HG02610 (cell line): ENCODE measurements around the gene ENPP3.

Experiments used
- ATAC-seq: cut with Tn5 transposase; IDR thresholded peaks from one replicate; pipeline ENCODE4 v1.9.1; 2021; ENCODE audit warnings: mild to moderate bottlenecking, moderate library complexity; ENCODE audit not compliant: unreplicated experiment

Gene ENPP3

GRCh38 chr6:131763749-131764148, 126.6 kb downstream of the ENPP3 start:
- no peak for ATAC-seq

DNA sequence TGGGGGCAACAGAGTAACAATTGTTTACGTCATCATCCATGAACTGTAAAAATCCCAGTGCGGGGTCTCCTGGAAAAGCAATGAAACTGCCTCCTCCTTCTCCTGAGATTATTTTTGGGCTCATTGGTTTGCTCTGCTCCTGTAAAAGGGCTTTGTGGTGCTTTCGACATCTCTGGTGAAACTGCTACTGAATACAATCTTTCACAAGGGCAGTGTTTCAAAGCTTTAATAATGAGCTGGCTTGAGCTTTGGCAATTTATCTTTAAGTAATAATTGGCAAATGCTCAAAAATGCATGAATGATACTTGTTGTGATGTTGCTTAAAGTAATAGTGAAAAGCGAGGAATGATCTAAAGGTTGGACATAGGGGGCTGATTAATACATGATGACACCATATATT, 127.2 kb downstream of the ENPP3 start:
- no peak for ATAC-seq

GRCh38 chr6:131765081-131765803, 128.1 kb downstream of the ENPP3 start:
- no peak for ATAC-seq

- no peak for ATAC-seq
These were observed 128.7 kb downstream of the ENPP3 start for GRCh38 chr6:131765804-131766135.

DNA sequence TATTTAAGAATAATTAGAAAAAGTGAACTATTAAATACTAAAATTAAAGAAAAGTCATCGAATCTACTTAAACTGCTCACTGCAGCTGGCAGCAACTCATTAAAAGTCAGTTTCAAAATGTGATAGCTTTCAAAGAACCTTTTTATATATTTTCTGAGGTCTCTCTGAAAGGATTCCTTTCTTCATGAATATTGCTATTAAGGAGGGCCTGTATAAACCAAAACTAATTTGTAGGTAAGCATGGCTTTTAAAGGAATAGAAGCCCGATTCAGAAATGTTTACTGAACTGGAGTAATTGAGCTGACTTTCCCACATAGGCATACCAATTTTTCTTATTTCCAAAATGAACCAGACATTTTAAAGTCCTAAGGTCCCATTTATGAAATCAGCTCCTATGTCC, 129.5 kb downstream of the ENPP3 start:
- no peak for ATAC-seq

- no peak for ATAC-seq
These were observed 131.9 kb downstream of the ENPP3 start for GRCh38 chr6:131768964-131769363.

DNA sequence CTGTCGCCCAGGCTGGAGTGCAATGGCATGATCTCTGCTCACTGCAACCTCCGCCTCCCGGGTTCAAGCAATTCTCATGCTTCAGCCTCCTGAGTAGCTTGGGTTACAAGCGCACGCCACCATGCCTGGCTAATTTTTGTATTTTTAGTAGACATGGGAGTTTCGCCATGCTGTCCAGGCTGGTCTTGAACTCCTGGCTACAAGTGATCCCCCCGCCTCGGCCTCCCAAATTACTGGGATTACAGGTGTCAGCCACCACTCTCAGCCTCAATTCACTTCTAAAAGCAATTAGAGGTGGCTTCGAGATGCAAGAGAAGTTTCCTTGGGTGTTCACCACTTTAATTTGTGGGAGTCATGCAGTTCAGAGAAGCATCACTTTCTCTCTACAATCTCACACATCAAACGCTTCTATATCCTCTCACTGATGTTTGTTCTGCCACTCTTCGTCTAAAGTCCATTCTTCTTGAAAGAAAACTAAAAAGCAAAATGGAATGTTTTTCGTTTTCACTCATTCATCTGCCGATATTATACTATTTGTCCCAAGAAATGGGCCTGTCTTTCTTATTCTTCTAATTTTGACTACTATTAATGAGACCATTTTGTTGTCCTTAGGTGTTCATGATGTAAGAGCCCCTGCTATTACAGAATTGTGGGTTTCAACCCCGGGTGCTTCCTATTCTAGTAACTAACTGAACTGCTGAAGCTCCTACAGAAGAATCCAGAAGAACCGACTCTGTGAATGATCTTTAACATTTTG, 132.5 kb downstream of the ENPP3 start:
- ATAC-seq, result no peak

DNA sequence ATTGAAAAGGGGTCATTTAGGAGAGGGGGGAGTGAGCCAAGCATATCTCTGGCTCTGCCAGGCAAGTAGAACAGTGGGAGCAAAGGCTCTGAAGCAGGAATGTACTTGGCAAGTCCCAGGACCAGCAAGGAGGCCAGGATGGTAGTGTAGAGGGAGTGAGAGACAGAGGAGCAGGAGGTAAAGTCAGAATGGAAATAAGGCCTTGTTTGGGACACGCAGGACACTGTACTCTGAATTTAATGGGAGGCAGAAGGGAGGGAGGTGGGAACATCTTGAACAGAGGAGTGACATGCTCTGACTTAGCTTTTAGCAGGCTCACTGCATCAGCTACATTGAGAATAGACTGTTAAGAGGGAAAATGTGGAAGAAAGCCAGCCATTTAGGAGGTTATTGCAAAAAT, 133.7 kb downstream of the ENPP3 start:
- no peak for ATAC-seq

DNA sequence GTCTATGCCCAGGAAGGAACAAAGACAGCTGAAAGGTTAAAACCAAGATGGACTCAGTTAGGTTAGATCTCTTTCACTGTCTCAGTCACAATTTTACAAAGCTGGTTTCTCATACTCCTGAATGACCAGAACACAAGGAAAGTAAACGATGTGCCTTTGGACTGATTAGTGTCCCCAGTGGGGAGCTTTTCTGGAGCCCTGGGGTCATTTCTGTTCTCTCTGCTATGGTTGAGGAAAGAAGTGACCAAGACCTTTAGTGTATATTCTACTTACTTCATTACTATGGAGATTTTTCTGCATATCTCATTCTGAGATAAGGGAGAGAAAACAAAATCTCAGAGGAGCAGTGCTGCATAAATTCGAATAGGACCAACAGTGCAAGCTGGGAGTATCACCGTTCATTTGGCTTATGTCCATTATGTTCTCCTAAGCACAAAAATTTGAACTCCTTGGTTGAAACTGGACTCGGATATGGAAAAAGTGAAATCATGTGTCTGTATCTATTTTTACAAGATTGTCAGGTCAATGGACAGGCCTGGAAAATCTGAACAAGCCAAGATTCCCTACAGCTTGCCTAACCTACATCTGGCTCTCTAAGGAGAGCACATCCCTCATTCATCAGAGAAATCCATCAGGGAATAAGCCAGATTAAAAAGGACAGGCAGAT, 136.3 kb downstream of the ENPP3 start:
- no peak for ATAC-seq

DNA sequence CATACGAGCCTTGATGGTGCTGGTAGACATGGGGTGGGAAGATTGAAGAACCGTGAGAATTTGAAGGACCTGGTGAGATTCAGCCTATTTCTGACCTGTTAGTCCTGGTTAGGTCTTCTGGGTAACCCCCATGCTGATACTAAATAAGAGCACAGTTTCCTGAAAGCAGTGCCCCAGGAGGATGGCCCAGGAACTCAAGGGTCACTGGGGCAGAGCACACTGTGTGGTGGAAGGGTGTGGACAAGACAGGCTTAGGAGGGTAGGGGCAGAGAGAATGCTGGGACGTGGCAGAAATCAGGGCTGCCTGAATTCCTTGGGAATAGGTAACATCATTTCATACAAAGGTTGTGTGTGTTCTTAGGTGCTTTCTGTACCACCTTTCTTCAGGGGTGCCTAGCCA, 138.8 kb downstream of the ENPP3 start:
- no peak for ATAC-seq

DNA sequence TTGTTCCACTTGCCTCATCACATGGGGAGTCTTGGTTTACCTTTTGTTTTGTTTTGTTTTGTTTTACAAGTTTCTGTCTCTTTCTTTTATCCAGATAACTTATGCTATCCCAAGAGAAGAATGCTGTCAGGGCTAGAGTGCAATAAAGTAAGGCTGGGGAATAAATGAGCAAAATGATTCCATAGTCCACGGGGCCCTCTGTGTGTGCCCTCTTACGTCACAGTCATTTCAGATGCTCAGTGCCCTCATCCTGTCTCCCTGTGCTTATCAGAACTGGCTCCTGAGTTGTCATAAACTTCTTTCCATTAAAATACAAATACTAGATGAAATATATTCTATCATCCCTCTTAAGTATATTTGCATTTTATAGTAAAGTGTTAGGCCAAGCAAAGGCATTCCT, 139.9 kb downstream of the ENPP3 start:
- no peak for ATAC-seq

DNA sequence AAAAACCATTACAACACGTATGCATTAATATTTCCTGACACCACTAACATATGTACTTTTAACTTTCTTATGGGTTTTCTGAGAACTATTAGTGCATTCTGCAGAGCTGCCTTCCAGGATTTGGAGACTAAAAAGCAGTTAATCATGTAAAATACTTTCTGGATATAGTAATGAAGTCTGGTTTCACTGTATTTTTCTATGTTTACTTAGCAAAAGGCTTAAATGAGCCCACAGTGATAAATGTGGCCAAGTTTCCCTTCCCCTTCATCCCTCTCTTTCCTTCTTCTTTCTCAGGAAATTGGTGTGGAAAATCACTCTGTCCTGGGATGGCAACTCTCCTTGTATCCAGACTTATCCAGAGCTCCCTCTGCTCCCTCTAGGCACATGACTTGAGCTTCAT, 141.1 kb downstream of the ENPP3 start:
- no peak for ATAC-seq

GRCh38 chr6:131779304-131779703, 142.2 kb downstream of the ENPP3 start:
- no peak for ATAC-seq

- no peak for ATAC-seq
These were observed 143.5 kb downstream of the ENPP3 start for GRCh38 chr6:131780600-131780999.

- no peak for ATAC-seq
These were observed 144.6 kb downstream of the ENPP3 start for GRCh38 chr6:131781687-131782086.

- no peak for ATAC-seq
These were observed 145.7 kb downstream of the ENPP3 start for GRCh38 chr6:131782764-131783163.

GRCh38 chr6:131784561-131784960, 147.5 kb downstream of the ENPP3 start:
- ATAC-seq, result no peak

DNA sequence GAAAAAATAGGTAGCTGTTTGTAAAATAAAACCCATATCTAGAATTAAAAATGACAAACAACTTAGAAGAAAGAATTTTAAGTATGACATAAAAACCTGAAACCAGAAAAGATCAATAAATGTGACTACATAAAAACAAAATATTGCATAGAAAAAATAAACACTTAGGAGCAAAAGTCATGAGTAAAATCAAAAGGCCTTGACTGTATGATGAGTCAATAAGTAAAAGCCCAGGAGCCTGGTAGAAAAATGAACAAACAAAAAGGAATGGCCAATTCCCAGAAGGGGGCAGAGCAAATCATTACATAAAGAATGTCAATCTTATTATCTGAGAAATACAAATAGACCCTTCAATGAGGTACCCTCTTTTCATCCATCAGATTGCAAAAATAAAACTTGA, 150.0 kb downstream of the ENPP3 start:
- ATAC-seq, result no peak

GRCh38 chr6:131787766-131788712, 150.9 kb downstream of the ENPP3 start:
- no peak for ATAC-seq

GRCh38 chr6:131789219-131789618, 152.1 kb downstream of the ENPP3 start:
- ATAC-seq, result no peak

- no peak for ATAC-seq
These were observed 154.4 kb downstream of the ENPP3 start for GRCh38 chr6:131791476-131791875.
